OCI-LY1 (cell line): Measurements from ENCODE around the gene SRBD1.

Source experiments
- EZH2 ChIP-seq: fragments of 200-600 bp; sonication (generic), shearing (Covaris generic); IDR thresholded peaks from 2 replicates; pipeline ENCODE4 v1.8.0; 2017; ENCODE audit warnings: borderline replicate concordance, mixed run types, mild to moderate bottlenecking, antibody characterized with exemption, low read length, moderate library complexity, mixed read lengths
- TF ChIP-seq, protein P1 (sequence below): fragments of 200-600 bp; sonication (generic), shearing (Covaris generic); IDR thresholded peaks from 2 replicates; pipeline ENCODE4 v1.5.1; 2017; ENCODE audit warnings: mild to moderate bottlenecking, antibody characterized with exemption, low read length, moderate library complexity, mixed read lengths

DNA sequence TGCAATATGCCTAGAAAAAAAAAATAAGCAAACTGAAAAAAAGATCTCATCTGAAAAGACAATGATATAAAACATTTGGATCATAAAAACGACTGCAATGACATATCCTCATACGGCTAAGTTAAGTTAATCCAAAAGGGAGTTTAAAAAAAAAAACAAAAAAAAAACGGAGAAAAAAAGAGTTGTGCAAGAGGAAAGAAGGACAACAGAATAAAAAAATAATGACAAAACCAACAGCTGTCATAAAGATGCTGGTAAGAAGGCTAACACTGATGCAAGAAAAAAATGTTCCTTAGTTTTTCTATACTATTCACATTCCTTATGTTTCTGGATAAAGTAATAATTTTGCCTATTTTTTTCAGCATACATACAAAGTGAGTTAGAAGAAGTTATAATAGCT lies 192.5 kb downstream of the SRBD1 start:
- TF ChIP-seq, protein P1, sequence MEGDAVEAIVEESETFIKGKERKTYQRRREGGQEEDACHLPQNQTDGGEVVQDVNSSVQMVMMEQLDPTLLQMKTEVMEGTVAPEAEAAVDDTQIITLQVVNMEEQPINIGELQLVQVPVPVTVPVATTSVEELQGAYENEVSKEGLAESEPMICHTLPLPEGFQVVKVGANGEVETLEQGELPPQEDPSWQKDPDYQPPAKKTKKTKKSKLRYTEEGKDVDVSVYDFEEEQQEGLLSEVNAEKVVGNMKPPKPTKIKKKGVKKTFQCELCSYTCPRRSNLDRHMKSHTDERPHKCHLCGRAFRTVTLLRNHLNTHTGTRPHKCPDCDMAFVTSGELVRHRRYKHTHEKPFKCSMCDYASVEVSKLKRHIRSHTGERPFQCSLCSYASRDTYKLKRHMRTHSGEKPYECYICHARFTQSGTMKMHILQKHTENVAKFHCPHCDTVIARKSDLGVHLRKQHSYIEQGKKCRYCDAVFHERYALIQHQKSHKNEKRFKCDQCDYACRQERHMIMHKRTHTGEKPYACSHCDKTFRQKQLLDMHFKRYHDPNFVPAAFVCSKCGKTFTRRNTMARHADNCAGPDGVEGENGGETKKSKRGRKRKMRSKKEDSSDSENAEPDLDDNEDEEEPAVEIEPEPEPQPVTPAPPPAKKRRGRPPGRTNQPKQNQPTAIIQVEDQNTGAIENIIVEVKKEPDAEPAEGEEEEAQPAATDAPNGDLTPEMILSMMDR, result no peak
- no peak for TF ChIP-seq EZH2
